Measurements from ENCODE around the gene PSTPIP1. TPM values are rescaled to one million over a fixed set of nuclear protein-coding genes. Genes with fewer than 3 reads are reported as not detected.
A peak's percentile ranks its signal among the peaks of the same experiment; 100 is the strongest.

PSTPIP1 gene
- total RNA-seq, 6 donors from 2014 or later, result 7.0 to 69.1 (median 20.2) TPM

- TF ChIP-seq, protein P1, sequence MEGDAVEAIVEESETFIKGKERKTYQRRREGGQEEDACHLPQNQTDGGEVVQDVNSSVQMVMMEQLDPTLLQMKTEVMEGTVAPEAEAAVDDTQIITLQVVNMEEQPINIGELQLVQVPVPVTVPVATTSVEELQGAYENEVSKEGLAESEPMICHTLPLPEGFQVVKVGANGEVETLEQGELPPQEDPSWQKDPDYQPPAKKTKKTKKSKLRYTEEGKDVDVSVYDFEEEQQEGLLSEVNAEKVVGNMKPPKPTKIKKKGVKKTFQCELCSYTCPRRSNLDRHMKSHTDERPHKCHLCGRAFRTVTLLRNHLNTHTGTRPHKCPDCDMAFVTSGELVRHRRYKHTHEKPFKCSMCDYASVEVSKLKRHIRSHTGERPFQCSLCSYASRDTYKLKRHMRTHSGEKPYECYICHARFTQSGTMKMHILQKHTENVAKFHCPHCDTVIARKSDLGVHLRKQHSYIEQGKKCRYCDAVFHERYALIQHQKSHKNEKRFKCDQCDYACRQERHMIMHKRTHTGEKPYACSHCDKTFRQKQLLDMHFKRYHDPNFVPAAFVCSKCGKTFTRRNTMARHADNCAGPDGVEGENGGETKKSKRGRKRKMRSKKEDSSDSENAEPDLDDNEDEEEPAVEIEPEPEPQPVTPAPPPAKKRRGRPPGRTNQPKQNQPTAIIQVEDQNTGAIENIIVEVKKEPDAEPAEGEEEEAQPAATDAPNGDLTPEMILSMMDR (IDR thresholded peaks at IDR 0.05), result no peak
- TF ChIP-seq EP300 (IDR thresholded peaks at IDR 0.05) (no peak), POLR2A (IDR thresholded peaks at IDR 0.05) (no peak), POLR2AphosphoS5 (IDR thresholded peaks at IDR 0.05) (no peak)
- no peak for ATAC-seq (ENCODE audit: low FRiP score in 2 of 2)
- Histone ChIP-seq H3K27ac (no peak overlapping the region), H3K4me3 (no peak overlapping the region), H3K27me3 (no peaks in the 10 kb centered on the region), H3K9me3 (no peaks in the 10 kb centered on the region), H3K4me1 (peaks cover 0 to 18% (median 11%) of the 10 kb centered on the region in 4 donors), H3K36me3 (peaks cover 0 to 7% (median 2%) of the 10 kb centered on the region in 4 donors)
- WGBS, 2 donors, result 90% methylated on average over 4 of the region's 4 CpGs
- DNase-seq, result peak in 1 of 2 donors; percentile 15
Observed at GRCh38 chr15:77025941-77026411, 31.1 kb downstream of the PSTPIP1 start.

DNA sequence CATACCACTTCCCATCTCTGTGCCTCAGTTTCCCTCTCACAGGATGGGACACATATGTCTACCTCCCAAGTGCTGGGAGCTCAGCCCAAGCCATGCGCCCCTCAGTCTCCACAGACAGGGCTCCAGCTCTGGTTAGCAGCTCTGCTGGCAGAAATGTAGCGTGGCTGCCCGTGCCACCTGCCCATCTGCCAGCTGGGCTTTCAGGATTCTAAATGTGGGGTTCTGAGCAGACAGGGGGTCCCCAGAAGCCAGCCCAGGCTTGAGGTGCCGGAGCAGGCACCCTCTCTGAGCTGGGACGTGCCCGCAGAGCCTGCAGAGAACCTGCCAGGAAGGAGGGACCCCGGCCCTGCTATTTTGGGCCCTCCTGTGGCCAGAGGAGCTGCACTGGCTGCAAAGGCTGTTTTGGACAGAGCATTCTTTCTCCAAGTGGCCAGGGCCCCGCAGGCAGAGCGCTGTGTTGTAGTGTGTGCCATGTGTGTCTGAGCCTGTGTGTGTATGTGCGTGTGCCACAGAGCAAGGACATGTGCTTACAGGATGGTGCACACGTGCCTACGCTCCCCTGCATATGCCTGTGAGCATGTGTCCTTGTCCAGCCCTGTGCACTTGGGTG, 31.7 kb downstream of the PSTPIP1 start:
- ATAC-seq (ENCODE audit: low FRiP score in 2 of 2), result no peak
- no peaks in the 10 kb centered on the region for H3K9me3 ChIP-seq
- H3K36me3 ChIP-seq, result peaks cover 0 to 10% (median 2%) of the 10 kb centered on the region in 4 donors
- H3K4me1 ChIP-seq, result peaks cover 0 to 16% (median 8%) of the 10 kb centered on the region in 4 donors
- H3K27me3 ChIP-seq, result no peaks in the 10 kb centered on the region
- DNase-seq, result peak in 1 of 2 donors; percentile 19
- 81 to 88% methylated on average over 5 to 12 of the region's 12 CpGs for WGBS, 2 donors
- no peak overlapping the region for H3K27ac ChIP-seq
- no peak overlapping the region for H3K4me3 ChIP-seq
- TF ChIP-seq, protein P1 (IDR thresholded peaks at IDR 0.05), result no peak
- TF ChIP-seq EP300 (IDR thresholded peaks at IDR 0.05) (no peak), POLR2AphosphoS5 (IDR thresholded peaks at IDR 0.05) (no peak), POLR2A (IDR thresholded peaks at IDR 0.05) (no peak)

- peak in 1 of 2 donors; percentile 17 for DNase-seq
- TF ChIP-seq EP300 (IDR thresholded peaks at IDR 0.05) (no peak), POLR2AphosphoS5 (IDR thresholded peaks at IDR 0.05) (no peak), POLR2A (IDR thresholded peaks at IDR 0.05) (no peak)
- TF ChIP-seq, protein P1 (IDR thresholded peaks at IDR 0.05), result no peak
- no peaks in the 10 kb centered on the region for H3K27me3 ChIP-seq
- no peaks in the 10 kb centered on the region for H3K9me3 ChIP-seq
- peaks cover 0 to 16% (median 6%) of the 10 kb centered on the region in 4 donors for H3K4me1 ChIP-seq
- ATAC-seq (ENCODE audit: low FRiP score in 2 of 2), result no peak
- WGBS, 2 donors, result 87 to 88% methylated on average over 12 of the region's 12 CpGs
- H3K36me3 ChIP-seq, result peaks cover 0 to 10% (median 2%) of the 10 kb centered on the region in 4 donors
- no peak overlapping the region for H3K4me3 ChIP-seq
- H3K27ac ChIP-seq, result no peak overlapping the region
Observed at GRCh38 chr15:77027111-77027696, 32.3 kb downstream of the PSTPIP1 start.

DNA sequence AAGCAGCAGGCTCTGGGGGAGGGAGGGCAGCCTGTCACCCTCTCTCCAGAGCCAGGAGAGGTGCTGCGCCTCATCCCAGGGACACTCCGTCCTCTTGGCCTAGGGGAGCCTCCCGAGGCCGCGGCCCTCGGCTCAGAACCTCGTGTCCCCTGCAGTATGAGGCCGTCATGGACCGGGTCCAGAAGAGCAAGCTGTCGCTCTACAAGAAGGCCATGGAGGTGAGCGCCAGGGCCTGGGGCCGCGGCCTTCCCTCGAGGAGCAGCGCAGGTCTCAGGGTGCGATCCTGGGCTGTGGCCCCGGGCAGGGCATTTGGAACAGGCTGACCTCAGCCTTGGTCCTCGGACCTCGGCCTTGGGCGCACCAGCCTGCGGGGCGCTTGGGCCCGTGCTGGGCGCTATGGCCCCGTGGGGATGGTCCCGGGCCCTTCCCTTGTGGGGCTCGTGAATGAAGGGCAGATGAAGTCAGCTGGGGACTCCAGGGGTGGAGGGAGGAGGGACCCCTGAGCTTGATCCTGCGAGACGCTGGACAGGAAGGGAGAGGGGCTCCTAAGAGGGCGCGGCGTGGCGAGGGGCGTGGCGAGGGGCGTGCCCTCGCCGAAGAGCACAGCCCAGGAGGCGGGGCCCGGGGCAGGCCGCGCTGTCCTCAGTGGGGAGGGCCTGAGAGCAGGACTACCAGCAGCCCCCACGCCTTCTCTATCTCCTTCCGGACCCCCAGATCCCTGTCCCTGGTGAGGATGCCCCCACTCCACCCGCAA, 32.9 kb downstream of the PSTPIP1 start:
- peaks cover 0 to 10% (median 2%) of the 10 kb centered on the region in 4 donors for H3K36me3 ChIP-seq
- H3K9me3 ChIP-seq, result no peaks in the 10 kb centered on the region
- peak in 1 of 2 donors; percentile 28 for ATAC-seq (ENCODE audit: low FRiP score in 2 of 2)
- H3K27me3 ChIP-seq, result no peaks in the 10 kb centered on the region
- peak in 1 of 2 donors; percentile 19 for DNase-seq
- H3K4me3 ChIP-seq, result peak overlapping the region in 3 of 4 donors; percentile 5 to 18 (median 12)
- H3K4me1 ChIP-seq, result peaks cover 0 to 16% (median 6%) of the 10 kb centered on the region in 4 donors
- 60 to 65% methylated on average over 1 to 41 of the region's 45 CpGs for WGBS, 2 donors
- TF ChIP-seq EP300 (IDR thresholded peaks at IDR 0.05) (no peak), POLR2AphosphoS5 (IDR thresholded peaks at IDR 0.05) (no peak), POLR2A (IDR thresholded peaks at IDR 0.05) (no peak)
- TF ChIP-seq, protein P1 (IDR thresholded peaks at IDR 0.05), result no peak
- no peak overlapping the region for H3K27ac ChIP-seq
